ENCODE measurements around the gene GPT2.
A peak's percentile ranks its signal among the peaks of the same experiment; 100 is the strongest.
"Not testable (repeated sequence)": the region's sequence is repeated elsewhere in the genome, so short reads cannot be mapped to it uniquely, and the experiment has no call there.

The GPT2 gene

GRCh38 chr16:46929378-46930332, 45.5 kb downstream of the GPT2 start:
- no peak for TF ChIP-seq POLR2A (IDR thresholded peaks at IDR 0.05; ENCODE audit: low read depth, low read length)
- DNase-seq (ENCODE audit: insufficient read length, low spot score) (peak; percentile 79), FAIRE-seq (no peak)

- no peak for TF ChIP-seq POLR2A (IDR thresholded peaks at IDR 0.05; ENCODE audit: low read depth, low read length)
- FAIRE-seq (no peak), DNase-seq (ENCODE audit: insufficient read length, low spot score) (no peak)
Measured at GRCh38 chr16:46930861-46931260, 46.7 kb downstream of the GPT2 start.

GRCh38 chr16:46932802-46933201, 48.6 kb downstream of the GPT2 start:
- FAIRE-seq (no peak), DNase-seq (ENCODE audit: insufficient read length, low spot score) (no peak)
- TF ChIP-seq POLR2A (IDR thresholded peaks at IDR 0.05; ENCODE audit: low read depth, low read length) = no peak

GRCh38 chr16:46937536-46937935, 53.4 kb downstream of the GPT2 start:
- no peak for TF ChIP-seq POLR2A (IDR thresholded peaks at IDR 0.05; ENCODE audit: low read depth, low read length)
- FAIRE-seq (no peak), DNase-seq (ENCODE audit: insufficient read length, low spot score) (no peak)

DNA sequence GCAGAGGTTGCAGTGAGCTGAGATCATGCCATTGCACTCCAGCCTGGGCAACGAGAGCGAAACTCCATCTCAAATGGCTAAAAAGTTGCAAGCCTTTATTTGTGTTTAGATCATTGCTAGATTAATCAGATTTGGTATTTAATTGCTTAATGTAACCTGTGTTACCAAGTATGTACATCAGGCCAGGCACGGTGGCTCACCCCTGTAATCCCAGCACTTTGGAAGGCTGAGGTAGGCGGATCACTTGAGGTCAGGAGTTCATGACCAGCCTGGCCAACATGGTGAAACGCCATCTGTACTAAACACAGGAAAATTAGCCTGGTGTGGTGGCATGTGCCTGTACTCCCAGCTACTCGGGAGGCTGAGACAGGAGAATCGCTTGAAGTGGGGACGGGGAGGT, 60.6 kb downstream of the GPT2 start:
- FAIRE-seq; DNase-seq (ENCODE audit: insufficient read length, low spot score): not testable (repeated sequence)

GRCh38 chr16:46947900-46948547, 63.9 kb downstream of the GPT2 start:
- DNase-seq (ENCODE audit: insufficient read length, low spot score) (no peak), FAIRE-seq (no peak)
- no peak for TF ChIP-seq POLR2A (IDR thresholded peaks at IDR 0.05; ENCODE audit: low read depth, low read length)

- FAIRE-seq = no peak
- no peak for TF ChIP-seq POLR2A (IDR thresholded peaks at IDR 0.05; ENCODE audit: low read depth, low read length)
- no peak for DNase-seq (ENCODE audit: insufficient read length, low spot score)
Measured at GRCh38 chr16:46948548-46949166, 64.5 kb downstream of the GPT2 start.

- TF ChIP-seq POLR2A (IDR thresholded peaks at IDR 0.05; ENCODE audit: low read depth, low read length) = no peak
- no peak for FAIRE-seq
- DNase-seq (ENCODE audit: insufficient read length, low spot score) = no peak
Measured at GRCh38 chr16:46949241-46949892, 65.2 kb downstream of the GPT2 start.

- TF ChIP-seq POLR2A (IDR thresholded peaks at IDR 0.05; ENCODE audit: low read depth, low read length) = no peak
- FAIRE-seq (no peak), DNase-seq (ENCODE audit: insufficient read length, low spot score) (no peak)
Measured at GRCh38 chr16:46950009-46950408, 65.8 kb downstream of the GPT2 start.

DNA sequence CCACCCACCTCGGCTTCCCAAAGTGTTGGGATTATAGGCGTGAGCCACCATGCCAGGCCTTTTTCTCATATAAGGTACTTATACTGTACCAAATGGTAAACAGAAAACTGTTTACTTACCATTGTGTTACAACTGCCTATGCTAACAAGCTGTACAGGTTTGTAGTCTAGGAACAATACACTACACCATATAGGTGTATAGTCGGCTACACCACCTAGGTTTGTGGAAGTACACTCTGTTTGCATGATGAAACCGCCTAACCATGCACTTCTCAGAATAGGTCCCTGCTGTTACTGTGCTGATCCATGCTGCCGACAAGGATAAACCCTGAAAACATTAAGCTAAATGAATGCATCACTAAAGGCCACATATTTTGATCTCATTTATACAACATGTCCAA, 70.4 kb downstream of the GPT2 start:
- FAIRE-seq = no peak

GRCh38 chr16:46961373-46962353, 77.5 kb downstream of the GPT2 start:
- TF ChIP-seq POLR2A (IDR thresholded peaks at IDR 0.05; ENCODE audit: low read depth, low read length) = no peak
- DNase-seq (ENCODE audit: insufficient read length, low spot score) = no peak
- FAIRE-seq = no peak

More for the DNA sequence above, 70.4 kb downstream of the GPT2 start:
- TF ChIP-seq POLR2A (IDR thresholded peaks at IDR 0.05; ENCODE audit: low read depth, low read length) = no peak
- no peak for DNase-seq (ENCODE audit: insufficient read length, low spot score)

GRCh38 chr16:46962629-46963028, 78.5 kb downstream of the GPT2 start:
- DNase-seq (ENCODE audit: insufficient read length, low spot score) (no peak), FAIRE-seq (no peak)
- no peak for TF ChIP-seq POLR2A (IDR thresholded peaks at IDR 0.05; ENCODE audit: low read depth, low read length)

- no peak for TF ChIP-seq POLR2A (IDR thresholded peaks at IDR 0.05; ENCODE audit: low read depth, low read length)
- FAIRE-seq = no peak
- DNase-seq (ENCODE audit: insufficient read length, low spot score) = no peak
Measured at GRCh38 chr16:46968063-46968435, 83.9 kb downstream of the GPT2 start.

All from H54 (cell line).